RWPE1 (cell line): Measurements from ENCODE around the gene RYR3.
"Not testable (repeated sequence)": the region's sequence is repeated elsewhere in the genome, so short reads cannot be mapped to it uniquely, and the experiment has no call there.

Experiments
- CTCF ChIA-PET: fragments of 350-600 bp; sonication (Branson Sonifier 250); formaldehyde crosslinking; extraction: SDS; loops from one replicate; lab custom pipeline; 2021; lab: Yijun Ruan, JAX
- POLR2A ChIA-PET: fragments of 400-600 bp; formaldehyde crosslinking; extraction: SDS; loops from one replicate; lab custom pipeline; 2020; ENCODE audit warnings: antibody characterized with exemption; ENCODE audit not compliant: low non-redundant PET; lab: Yijun Ruan, JAX
- DNase-seq: peaks from one replicate; pipeline ENCODE4 v3.0.0; 2012; ENCODE audit warnings: low spot score
- H3K27ac ChIP-seq: fragments of 450-650 bp; 2 replicates; pipeline ENCODE4 v1.5.1; 2017
- TF ChIP-seq, protein P1 (sequence below): fragments of 450-650 bp; conservative IDR thresholded peaks from 2 replicates; pipeline ENCODE4 v1.5.1; 2017; ENCODE audit warnings: low read depth, mild to moderate bottlenecking

RYR3 gene

DNA sequence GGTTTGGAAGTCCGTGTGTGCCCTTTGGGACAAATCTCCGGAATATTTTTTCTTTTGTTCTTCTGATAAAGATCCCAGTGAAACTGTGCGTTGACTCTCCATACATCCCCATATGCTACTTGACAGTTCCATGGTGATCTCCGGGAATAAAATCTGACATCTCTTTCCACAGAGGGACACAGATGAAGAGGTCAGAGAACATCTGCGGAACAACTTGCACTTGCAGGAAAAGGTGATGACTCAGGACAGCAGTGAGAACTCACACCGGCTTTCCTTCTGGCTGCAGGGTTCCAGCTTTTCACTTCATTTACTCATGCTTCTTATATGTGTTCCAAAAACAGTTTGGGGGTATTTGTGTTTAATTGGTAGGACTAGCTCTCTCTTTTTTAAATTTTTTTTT lies 500.0 kb downstream of the RYR3 start:
- no peak for DNase-seq
- no peak overlapping the region for H3K27ac ChIP-seq
- TF ChIP-seq, protein P1, sequence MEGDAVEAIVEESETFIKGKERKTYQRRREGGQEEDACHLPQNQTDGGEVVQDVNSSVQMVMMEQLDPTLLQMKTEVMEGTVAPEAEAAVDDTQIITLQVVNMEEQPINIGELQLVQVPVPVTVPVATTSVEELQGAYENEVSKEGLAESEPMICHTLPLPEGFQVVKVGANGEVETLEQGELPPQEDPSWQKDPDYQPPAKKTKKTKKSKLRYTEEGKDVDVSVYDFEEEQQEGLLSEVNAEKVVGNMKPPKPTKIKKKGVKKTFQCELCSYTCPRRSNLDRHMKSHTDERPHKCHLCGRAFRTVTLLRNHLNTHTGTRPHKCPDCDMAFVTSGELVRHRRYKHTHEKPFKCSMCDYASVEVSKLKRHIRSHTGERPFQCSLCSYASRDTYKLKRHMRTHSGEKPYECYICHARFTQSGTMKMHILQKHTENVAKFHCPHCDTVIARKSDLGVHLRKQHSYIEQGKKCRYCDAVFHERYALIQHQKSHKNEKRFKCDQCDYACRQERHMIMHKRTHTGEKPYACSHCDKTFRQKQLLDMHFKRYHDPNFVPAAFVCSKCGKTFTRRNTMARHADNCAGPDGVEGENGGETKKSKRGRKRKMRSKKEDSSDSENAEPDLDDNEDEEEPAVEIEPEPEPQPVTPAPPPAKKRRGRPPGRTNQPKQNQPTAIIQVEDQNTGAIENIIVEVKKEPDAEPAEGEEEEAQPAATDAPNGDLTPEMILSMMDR: no peak
- POLR2A ChIA-PET: no interaction called here
- CTCF ChIA-PET: no interaction called here

DNA sequence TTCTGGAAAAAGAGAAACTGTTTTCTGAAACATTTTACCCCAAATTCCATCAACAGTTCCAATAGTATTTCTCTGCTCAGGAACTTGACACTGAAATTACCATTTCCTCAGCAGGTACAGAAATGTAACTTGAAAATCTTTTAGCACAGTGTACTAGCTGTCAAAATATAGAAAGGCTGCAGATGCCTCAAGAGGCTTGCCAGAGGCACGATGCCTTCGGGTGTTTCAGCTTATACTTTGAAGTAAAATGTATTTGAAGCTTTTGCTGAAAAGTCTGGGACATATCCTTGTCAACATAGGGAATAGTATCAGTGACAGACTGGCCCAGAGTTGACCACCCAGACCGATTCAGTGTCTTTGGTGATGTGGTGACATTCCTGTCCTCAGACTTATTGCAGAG lies 503.1 kb downstream of the RYR3 start:
- TF ChIP-seq, protein P1: no peak
- no peak for DNase-seq
- POLR2A ChIA-PET: no interaction called here
- no peak overlapping the region for H3K27ac ChIP-seq
- CTCF ChIA-PET: no interaction called here

DNA sequence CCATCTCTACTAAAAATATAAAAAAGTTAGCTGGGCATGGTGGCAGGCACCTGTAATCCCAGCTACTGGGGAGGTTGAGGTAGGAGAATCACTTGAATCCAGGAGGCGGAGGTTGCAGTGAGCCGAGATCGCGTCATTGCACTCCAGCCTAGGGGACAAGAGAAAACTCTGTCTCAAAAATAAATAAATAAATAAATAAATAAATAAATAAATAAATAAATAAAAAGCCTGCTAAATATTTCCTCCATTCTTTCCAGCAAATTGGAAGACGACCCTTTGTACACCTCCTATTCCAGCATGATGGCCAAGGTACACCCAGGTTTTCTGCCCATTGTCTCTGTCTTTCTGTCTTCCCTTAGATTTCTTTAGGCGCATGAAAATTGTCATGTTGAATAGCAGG lies 508.7 kb downstream of the RYR3 start:
- POLR2A ChIA-PET, H3K27ac ChIP-seq, DNase-seq: not testable (repeated sequence)
- CTCF ChIA-PET: interaction anchor here (0.6 kb wide), 1 partner anchor 175 kb away, joined by 6 read pairs; no protein-coding TSS in a partner anchor

DNA sequence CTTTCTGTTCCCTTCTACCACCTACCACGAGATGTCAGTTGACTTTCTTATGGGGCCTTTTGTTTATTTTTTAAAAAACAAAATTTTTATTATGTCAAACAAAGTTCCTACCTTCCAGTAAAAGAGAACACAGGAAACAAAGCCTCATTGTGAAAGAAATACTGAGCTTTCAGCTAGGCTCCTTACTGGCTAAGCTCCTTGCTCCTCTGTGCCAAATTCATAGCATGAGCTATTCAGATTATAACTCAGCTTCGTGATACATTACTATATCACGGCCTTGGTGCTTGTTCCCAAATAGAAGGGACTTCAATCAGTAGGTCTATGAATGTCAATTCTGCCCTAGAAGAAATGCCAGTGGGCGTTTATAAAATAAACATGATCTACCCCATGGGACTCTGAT lies 511.7 kb downstream of the RYR3 start:
- ChIA-PET POLR2A (no interaction called here), CTCF (interaction anchor here (0.6 to 0.7 kb wide), 2 partner anchors 45 to 254 kb away, joined by 3 to 5 read pairs; no protein-coding TSS in a partner anchor)

DNA sequence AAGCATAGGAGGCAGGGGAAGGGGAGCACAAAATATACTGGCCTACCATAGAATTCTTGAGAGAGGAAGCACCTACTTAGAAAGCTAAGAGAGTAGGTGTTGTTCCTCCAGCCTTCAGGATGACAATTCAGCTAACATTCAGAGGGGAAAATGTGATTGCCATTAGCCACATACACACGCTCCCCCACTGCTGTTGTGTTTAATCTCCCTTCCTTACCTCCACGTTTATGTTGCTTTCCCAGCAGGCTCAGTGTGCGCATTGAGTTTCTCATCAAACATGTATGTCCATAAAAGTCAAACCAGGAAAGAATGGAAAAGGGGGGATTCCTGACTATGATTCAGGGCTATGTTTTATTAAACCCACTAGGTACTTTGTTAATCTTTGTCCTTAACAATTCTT lies 512.4 kb downstream of the RYR3 start:
- POLR2A ChIA-PET: no interaction called here
- CTCF ChIA-PET: interaction anchor here (0.9 kb wide), 1 partner anchor 20 kb away, joined by 3 read pairs; no protein-coding TSS in a partner anchor
- DNase-seq: no peak
- H3K27ac ChIP-seq: no peak overlapping the region
- TF ChIP-seq, protein P1: no peak

More for the DNA sequence above, 511.7 kb downstream of the RYR3 start:
- TF ChIP-seq, protein P1: no peak
- H3K27ac ChIP-seq: no peak overlapping the region
- DNase-seq: no peak

DNA sequence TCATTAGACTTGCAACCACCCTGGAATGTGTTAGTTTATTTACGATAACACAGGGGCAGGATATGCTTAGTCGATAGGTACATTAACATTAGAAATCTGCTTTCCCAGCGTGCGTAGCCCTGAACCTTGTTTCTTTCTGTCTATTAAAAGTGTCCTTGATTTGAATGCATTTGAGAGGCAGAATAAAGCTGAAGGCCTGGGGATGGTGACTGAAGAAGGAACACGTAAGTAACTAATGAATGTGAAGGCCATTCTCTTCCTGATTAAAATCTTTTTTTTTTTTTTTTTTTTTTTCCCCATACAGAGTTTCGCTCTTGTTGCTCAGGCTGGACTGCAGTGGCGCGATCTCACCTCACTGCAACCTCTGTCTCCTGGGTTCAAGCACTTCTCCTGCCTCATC lies 514.7 kb downstream of the RYR3 start:
- CTCF ChIA-PET: interaction anchor here (0.7 kb wide), 1 partner anchor 1712 kb away, joined by 3 read pairs; no protein-coding TSS in a partner anchor
- no peak overlapping the region for H3K27ac ChIP-seq
- TF ChIP-seq, protein P1: no peak
- POLR2A ChIA-PET: no interaction called here
- DNase-seq: no peak

DNA sequence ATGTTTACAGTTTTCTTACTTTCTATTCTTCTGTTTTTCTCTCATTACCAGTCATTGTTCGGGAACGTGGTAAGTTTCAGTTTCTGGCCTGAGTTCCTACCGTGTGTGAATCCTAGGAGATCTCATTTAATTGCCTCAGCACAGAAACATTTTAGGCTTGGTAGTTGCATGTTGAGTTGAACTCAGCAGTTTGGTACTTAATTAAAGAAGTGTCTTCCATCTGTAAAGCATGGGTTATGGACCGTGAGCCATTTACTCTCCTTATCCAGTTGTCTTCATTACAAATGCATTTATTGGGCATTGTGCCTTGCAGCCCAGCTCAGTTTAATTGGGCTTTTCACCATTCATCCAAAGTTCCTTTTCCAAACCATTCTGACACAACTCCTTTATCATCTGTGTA lies 515.4 kb downstream of the RYR3 start:
- no peak overlapping the region for H3K27ac ChIP-seq
- ChIA-PET CTCF (no interaction called here), POLR2A (no interaction called here)
- DNase-seq: no peak
- TF ChIP-seq, protein P1: no peak
